ENCODE data around the gene HMCN1.

DNA sequence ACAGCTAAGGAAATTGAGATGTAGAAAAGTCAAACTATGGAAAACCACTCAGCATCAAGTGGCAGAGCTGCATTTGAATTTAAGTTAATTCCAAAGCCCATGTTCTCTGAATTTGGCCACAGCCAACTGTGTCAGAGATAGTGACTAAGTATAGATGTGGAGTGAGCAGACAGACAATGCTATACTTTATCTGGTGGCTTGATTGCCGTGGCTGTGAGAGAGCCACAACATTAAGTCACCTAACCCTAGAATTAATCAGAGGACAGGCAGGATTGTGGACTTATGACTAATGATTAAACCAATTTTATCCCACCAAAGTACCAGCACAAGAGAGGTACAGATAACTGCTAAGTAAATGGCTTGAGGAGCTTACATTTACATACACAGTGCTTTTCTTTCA, 431.1 kb downstream of the HMCN1 start:
- TF ChIP-seq, protein P1, sequence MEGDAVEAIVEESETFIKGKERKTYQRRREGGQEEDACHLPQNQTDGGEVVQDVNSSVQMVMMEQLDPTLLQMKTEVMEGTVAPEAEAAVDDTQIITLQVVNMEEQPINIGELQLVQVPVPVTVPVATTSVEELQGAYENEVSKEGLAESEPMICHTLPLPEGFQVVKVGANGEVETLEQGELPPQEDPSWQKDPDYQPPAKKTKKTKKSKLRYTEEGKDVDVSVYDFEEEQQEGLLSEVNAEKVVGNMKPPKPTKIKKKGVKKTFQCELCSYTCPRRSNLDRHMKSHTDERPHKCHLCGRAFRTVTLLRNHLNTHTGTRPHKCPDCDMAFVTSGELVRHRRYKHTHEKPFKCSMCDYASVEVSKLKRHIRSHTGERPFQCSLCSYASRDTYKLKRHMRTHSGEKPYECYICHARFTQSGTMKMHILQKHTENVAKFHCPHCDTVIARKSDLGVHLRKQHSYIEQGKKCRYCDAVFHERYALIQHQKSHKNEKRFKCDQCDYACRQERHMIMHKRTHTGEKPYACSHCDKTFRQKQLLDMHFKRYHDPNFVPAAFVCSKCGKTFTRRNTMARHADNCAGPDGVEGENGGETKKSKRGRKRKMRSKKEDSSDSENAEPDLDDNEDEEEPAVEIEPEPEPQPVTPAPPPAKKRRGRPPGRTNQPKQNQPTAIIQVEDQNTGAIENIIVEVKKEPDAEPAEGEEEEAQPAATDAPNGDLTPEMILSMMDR (IDR thresholded peaks at IDR 0.05; ENCODE audit: low read length): no peak
- no peak for TF ChIP-seq EZH2 (IDR thresholded peaks at IDR 0.05; ENCODE audit: borderline replicate concordance, low read length)
